HG03571 (cell line): Measurements from ENCODE around the gene GNB2.
"Not testable (repeated sequence)": the region's sequence is repeated elsewhere in the genome, so short reads cannot be mapped to it uniquely, and the experiment has no call there.

Source experiments
- ATAC-seq: cut with Tn5 transposase; IDR thresholded peaks from one replicate; pipeline ENCODE4 v1.9.1; 2021; ENCODE audit not compliant: unreplicated experiment

The GNB2 gene

DNA sequence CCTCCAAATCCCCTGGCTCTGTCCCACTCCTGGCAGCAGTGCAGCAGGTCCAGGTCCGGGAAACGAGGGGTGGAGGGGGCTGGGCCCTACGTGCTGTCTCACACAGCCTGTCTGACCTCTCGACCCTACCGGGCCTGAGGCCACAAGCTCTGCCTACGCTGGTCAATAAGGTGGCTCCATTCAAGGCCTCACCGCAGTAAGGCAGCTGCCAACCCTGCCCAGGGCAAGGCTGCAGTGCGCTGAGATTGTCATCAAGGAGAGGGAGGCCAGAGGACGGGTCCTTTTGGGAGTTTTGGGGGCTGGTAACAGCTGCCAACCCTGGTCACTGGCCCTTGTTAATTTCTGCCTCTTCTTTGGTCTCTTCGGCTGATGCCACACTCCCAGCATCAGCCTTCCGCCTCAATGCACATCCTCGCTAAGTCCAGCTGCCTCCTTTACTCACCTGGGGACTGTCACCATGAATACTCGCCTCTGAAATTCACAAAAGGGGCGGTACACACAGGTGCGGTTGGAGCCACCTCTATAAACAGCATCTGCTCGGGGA is 50.3 kb downstream of the GNB2 start:
- ATAC-seq = no peak

DNA sequence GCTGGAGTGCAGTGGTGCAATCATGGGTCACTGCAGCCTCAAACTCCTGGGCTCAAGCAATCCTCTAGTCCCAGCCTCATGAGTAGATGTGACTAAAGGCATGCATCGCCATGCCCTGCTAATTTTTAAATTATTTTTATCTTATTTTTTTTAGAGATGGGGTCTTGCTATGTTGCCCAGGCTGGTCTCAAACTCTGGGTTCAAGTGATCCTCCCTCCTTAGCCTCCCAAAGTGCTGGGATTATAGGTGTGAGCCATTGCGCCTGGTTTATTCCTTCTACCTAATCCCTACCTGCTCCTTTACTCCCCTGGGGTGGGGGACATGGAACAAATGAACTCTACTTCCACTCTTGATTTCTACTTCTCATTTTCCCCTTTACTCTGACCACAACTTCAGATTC is 50.8 kb downstream of the GNB2 start:
- not testable (repeated sequence) for ATAC-seq

DNA sequence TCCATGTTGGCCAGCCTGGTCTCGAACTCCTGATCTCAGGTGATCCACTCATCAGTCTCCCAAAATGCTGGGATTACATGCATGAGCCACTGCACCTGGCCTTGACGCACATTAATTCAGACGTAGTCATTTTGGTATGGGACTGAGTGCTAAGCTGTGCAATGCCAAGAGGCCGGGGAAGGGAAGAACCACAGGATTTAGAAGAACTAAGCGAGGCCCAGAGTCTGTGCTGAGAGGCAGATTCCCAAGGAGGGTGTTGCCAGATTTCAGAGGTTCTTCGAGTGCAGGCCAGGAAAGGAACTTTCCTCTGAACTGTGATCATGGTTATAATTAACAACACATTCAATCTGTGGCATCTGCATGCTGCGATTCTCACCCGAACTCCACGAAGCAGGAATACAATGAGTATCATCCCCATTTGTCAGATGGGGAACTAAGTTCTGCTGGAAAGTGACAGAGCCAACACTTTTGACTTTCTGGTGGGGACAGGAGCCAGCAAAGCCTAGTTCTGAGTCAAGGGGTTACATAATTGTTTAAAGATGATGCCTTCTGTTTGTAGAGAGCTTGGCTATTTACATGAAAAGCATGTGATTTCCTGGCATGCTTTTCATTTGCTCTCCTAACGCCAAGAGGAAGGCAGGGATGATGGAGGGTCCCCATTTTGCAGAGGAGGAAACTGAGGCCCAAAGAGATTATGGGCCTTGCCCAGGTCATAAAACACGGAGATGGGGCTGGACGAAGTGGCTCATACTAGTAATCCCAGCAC is 53.6 kb downstream of the GNB2 start:
- no peak for ATAC-seq

DNA sequence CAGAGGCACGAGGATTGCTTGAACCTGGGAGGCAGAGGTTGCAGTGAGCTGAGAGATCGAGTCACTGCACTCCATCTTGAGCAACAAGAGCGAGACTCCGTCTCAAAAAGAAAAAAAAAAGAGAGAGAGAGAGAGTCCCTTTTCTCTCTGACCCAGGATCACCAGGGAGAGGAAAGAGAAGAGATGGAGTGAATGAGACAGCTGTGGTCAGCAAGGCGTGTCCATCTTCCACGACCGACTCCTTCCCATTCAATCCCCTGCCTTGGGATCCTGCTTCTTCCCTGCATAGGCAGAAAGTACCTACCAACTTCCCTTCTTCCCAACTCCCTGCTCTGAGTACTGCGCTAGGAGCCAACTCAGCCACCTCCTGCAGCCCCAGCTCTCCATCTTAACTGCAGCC is 54.7 kb downstream of the GNB2 start:
- ATAC-seq = no peak
